ENCODE data around the gene TRIM29.

DNA sequence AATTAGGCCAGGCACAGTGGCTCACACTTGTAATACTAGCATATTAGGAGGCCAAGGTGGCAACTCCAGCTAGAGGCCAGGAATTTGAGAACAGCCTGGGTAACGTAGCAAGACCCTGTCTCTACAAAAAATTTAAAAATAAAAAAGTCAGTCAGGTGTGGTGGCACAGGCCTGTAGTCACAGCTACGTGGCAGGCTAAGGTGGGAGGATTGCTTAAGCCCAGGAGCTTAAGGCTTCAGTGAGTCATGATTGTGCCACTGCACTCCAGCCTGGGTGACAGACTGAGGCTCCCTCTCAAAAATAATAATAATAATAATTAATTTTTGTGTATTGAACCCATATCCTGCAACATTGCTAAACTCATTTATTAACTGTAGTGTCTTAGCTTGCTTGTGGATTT, 15.3 kb upstream of the TRIM29 start:
- TF ChIP-seq, protein P1, sequence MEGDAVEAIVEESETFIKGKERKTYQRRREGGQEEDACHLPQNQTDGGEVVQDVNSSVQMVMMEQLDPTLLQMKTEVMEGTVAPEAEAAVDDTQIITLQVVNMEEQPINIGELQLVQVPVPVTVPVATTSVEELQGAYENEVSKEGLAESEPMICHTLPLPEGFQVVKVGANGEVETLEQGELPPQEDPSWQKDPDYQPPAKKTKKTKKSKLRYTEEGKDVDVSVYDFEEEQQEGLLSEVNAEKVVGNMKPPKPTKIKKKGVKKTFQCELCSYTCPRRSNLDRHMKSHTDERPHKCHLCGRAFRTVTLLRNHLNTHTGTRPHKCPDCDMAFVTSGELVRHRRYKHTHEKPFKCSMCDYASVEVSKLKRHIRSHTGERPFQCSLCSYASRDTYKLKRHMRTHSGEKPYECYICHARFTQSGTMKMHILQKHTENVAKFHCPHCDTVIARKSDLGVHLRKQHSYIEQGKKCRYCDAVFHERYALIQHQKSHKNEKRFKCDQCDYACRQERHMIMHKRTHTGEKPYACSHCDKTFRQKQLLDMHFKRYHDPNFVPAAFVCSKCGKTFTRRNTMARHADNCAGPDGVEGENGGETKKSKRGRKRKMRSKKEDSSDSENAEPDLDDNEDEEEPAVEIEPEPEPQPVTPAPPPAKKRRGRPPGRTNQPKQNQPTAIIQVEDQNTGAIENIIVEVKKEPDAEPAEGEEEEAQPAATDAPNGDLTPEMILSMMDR (IDR thresholded peaks at IDR 0.05), result no peak
- no peak for TF ChIP-seq POLR2A (IDR thresholded peaks at IDR 0.05)
